PFSK-1 (cell line): Measurements from ENCODE around the gene GALNT14.

Source experiments
- POLR2AphosphoS5 ChIP-seq: IDR thresholded peaks from 2 replicates; pipeline ENCODE4 v1.6.1; 2012; ENCODE audit warnings: low read depth, mild to moderate bottlenecking, control low read depth, low read length, moderate library complexity
- TAF1 ChIP-seq: IDR thresholded peaks from 2 replicates; pipeline ENCODE4 v1.6.1; 2012; ENCODE audit warnings: low read length, control low read depth, borderline replicate concordance; ENCODE audit not compliant: insufficient read depth

- TF ChIP-seq TAF1 (no peak), POLR2AphosphoS5 (no peak)
These were observed 25.7 kb downstream of the GALNT14 start for GRCh38 chr2:31112544-31112943.
